ENCODE measurements around the gene ART1. TPM values are rescaled to one million over a fixed set of nuclear protein-coding genes. Genes with fewer than 3 reads are reported as not detected.

Gene ART1
- total and polyA plus RNA-seq, 2 donors (not counting 3 experiments of a cell fraction or from before 2014, with no cell fraction given), result not detected

GRCh38 chr11:3665336-3666022 is 20.6 kb downstream of the ART1 start:
- no peaks in the 10 kb centered on the region for H3K79me2 ChIP-seq (ENCODE audit: control insufficient read depth, insufficient read depth, low read length)
- H3K9ac ChIP-seq (replicated peaks; ENCODE audit: extremely low read depth, insufficient read depth, low read length), result no peak overlapping the region
- dilution Hi-C loops (cut with MboI; ENCODE audit: extremely low pct_ligation_motif_present, low sequenced_read_pairs) (no loop called here), intact Hi-C loops (cut with micrococcal nuclease) (no loop called here)
- H3K9me3 ChIP-seq (replicated peaks; ENCODE audit: control insufficient read depth, insufficient read depth, low read length), result no peaks in the 10 kb centered on the region
- no peak overlapping the region for H3K4me2 ChIP-seq (ENCODE audit: insufficient read depth, low read length)
- H3K4me3 ChIP-seq (replicated peaks in 1 of 3; ENCODE audit: insufficient read depth in 1 of 3, low read depth in 1 of 3, low read length in 3 of 3), result no peak overlapping the region
- peaks cover 0 to 16% of the 10 kb centered on the region in 2 experiments for H3K36me3 ChIP-seq (ENCODE audit: control insufficient read depth in 2 of 2, extremely low read depth in 1 of 2, insufficient read depth in 2 of 2, low read length in 2 of 2)
- H4K20me1 ChIP-seq (replicated peaks; ENCODE audit: control insufficient read depth, extremely low read depth, insufficient read depth, low read length), result no peaks in the 10 kb centered on the region
- BruUV-seq (replicated peaks), result no TSS peak
- FAIRE-seq (no peak), DNase-seq (ENCODE audit: low read depth, low spot score) (no peak)
- TF ChIP-seq POLR2A (IDR thresholded peaks at IDR 0.05; ENCODE audit: low read depth, low read length) (no peak), POLR2AphosphoS5 (IDR thresholded peaks at IDR 0.05; ENCODE audit: insufficient read depth, low read depth, low read length) (no peak), MAX (IDR thresholded peaks at IDR 0.05; ENCODE audit: insufficient read depth, insufficient read length) (no peak), GATA2 (IDR thresholded peaks at IDR 0.05; ENCODE audit: insufficient read depth, insufficient read length, low read depth, low read length) (no peak), EZH2 (IDR thresholded peaks at IDR 0.05; ENCODE audit: borderline replicate concordance, low read depth, low read length, severe bottlenecking) (no peak), JUN (IDR thresholded peaks at IDR 0.05; ENCODE audit: borderline replicate concordance, insufficient read depth, insufficient read length, low read depth) (no peak), FOS (IDR thresholded peaks at IDR 0.05; ENCODE audit: borderline replicate concordance, insufficient read depth, low read length) (no peak), MYC (IDR thresholded peaks at IDR 0.05; ENCODE audit: low read depth, low read length) (no peak)
- TF ChIP-seq, protein P1, sequence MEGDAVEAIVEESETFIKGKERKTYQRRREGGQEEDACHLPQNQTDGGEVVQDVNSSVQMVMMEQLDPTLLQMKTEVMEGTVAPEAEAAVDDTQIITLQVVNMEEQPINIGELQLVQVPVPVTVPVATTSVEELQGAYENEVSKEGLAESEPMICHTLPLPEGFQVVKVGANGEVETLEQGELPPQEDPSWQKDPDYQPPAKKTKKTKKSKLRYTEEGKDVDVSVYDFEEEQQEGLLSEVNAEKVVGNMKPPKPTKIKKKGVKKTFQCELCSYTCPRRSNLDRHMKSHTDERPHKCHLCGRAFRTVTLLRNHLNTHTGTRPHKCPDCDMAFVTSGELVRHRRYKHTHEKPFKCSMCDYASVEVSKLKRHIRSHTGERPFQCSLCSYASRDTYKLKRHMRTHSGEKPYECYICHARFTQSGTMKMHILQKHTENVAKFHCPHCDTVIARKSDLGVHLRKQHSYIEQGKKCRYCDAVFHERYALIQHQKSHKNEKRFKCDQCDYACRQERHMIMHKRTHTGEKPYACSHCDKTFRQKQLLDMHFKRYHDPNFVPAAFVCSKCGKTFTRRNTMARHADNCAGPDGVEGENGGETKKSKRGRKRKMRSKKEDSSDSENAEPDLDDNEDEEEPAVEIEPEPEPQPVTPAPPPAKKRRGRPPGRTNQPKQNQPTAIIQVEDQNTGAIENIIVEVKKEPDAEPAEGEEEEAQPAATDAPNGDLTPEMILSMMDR (IDR thresholded peaks at IDR 0.05; ENCODE audit: extremely low read depth in 1 of 2, insufficient read depth in 1 of 2, low read depth in 1 of 2, low read length in 2 of 2), result no peak
- H3K9me1 ChIP-seq (replicated peaks; ENCODE audit: control insufficient read depth, extremely low read depth, insufficient read depth, low read length), result no peaks in the 10 kb centered on the region
- no peaks in the 10 kb centered on the region for H3K4me1 ChIP-seq (ENCODE audit: control insufficient read depth, extremely low read depth, insufficient read depth, low read length)
- H2AFZ ChIP-seq (ENCODE audit: low read depth, low read length), result no peak overlapping the region
- ChIA-PET POLR2A (no interaction called here), CTCF (interaction anchor here (1.4 kb wide), 1 partner anchor 257 kb away, joined by 3 read pairs; no protein-coding TSS in a partner anchor)
- H3K27me3 ChIP-seq (ENCODE audit: control insufficient read depth in 2 of 2, insufficient read depth in 2 of 2, low read length in 2 of 2), result no peaks in the 10 kb centered on the region
- H3K27ac ChIP-seq (ENCODE audit: insufficient read depth, low read depth, low read length), result no peak overlapping the region

All from endothelial cell of umbilical vein (primary cell).